Measurements from ENCODE around the gene CNTN2. TPM values are rescaled to one million over a fixed set of nuclear protein-coding genes. Genes with fewer than 3 reads are reported as not detected.
A peak's percentile ranks its signal among the peaks of the same experiment; 100 is the strongest.

The CNTN2 gene
- total RNA-seq, 4 donors from 2014 or later = 1.4 to 6.7 (median 1.8) TPM

GRCh38 chr1:205060746-205061145, 17.7 kb downstream of the CNTN2 start:
- intact Hi-C loops (cut with DNase I; ENCODE audit: low total_unique reads) = loop anchor here (5.0 kb wide), 1 partner anchor 73 kb away; no protein-coding TSS in a partner anchor
- 89 to 95% methylated on average over 4 to 10 of the region's 10 CpGs for WGBS, 2 donors (ENCODE audit: low coverage in 1 of 2)

GRCh38 chr1:205061227-205061626, 18.2 kb downstream of the CNTN2 start:
- Histone ChIP-seq H3K4me3 (no peak overlapping the region), H3K27ac (no peak overlapping the region), H3K36me3 (no peaks in the 10 kb centered on the region), H3K27me3 (no peaks in the 10 kb centered on the region), H3K4me1 (peaks cover 0 to 6% (median 3%) of the 10 kb centered on the region in 4 donors), H3K9me3 (no peaks in the 10 kb centered on the region)
- in situ Hi-C loops (cut with MboI; ENCODE audit: low pct_ligation_motif_present in 1 of 4, low pct_unique_long_range_greater_than_20kb in 1 of 4, low sequenced_read_pairs in 3 of 4) (no loop called here), intact Hi-C loops (cut with DNase I; ENCODE audit: low total_unique reads) (loop anchor here (5.0 kb wide), 1 partner anchor 74 kb away; no protein-coding TSS in a partner anchor)
- no peak for DNase-seq
- TF ChIP-seq POLR2AphosphoS5 (IDR thresholded peaks at IDR 0.05) (no peak), POLR2A (IDR thresholded peaks at IDR 0.05) (no peak), CTCF (IDR thresholded peaks at IDR 0.05) (no peak), EP300 (IDR thresholded peaks at IDR 0.05; ENCODE audit: low read depth) (no peak)
- WGBS, 2 donors (ENCODE audit: low coverage in 1 of 2) = 81 to 100% methylated on average over 4 to 13 of the region's 14 CpGs

More at GRCh38 chr1:205060746-205061145, 17.7 kb downstream of the CNTN2 start:
- DNase-seq = no peak
- no peaks in the 10 kb centered on the region for H3K27me3 ChIP-seq
- no peak overlapping the region for H3K27ac ChIP-seq
- H3K4me3 ChIP-seq = no peak overlapping the region
- peaks cover 0 to 6% (median 3%) of the 10 kb centered on the region in 4 donors for H3K4me1 ChIP-seq
- TF ChIP-seq POLR2A (IDR thresholded peaks at IDR 0.05) = no peak
- TF ChIP-seq POLR2AphosphoS5 (IDR thresholded peaks at IDR 0.05) = no peak
- no peak for TF ChIP-seq EP300 (IDR thresholded peaks at IDR 0.05; ENCODE audit: low read depth)
- TF ChIP-seq CTCF (IDR thresholded peaks at IDR 0.05) = no peak
- no peaks in the 10 kb centered on the region for H3K9me3 ChIP-seq
- in situ Hi-C loops (cut with MboI; ENCODE audit: low pct_ligation_motif_present in 1 of 4, low pct_unique_long_range_greater_than_20kb in 1 of 4, low sequenced_read_pairs in 3 of 4) = no loop called here
- no peaks in the 10 kb centered on the region for H3K36me3 ChIP-seq

- in situ Hi-C loops (cut with MboI; ENCODE audit: low pct_ligation_motif_present in 1 of 4, low pct_unique_long_range_greater_than_20kb in 1 of 4, low sequenced_read_pairs in 3 of 4) = no loop called here
- no peaks in the 10 kb centered on the region for H3K36me3 ChIP-seq
Observed at GRCh38 chr1:205061665-205062069, 18.7 kb downstream of the CNTN2 start.

GRCh38 chr1:205062319-205062718, 19.3 kb downstream of the CNTN2 start:
- H3K27ac ChIP-seq = no peak overlapping the region
- in situ Hi-C loops (cut with MboI; ENCODE audit: low pct_ligation_motif_present in 1 of 4, low pct_unique_long_range_greater_than_20kb in 1 of 4, low sequenced_read_pairs in 3 of 4) (no loop called here), intact Hi-C loops (cut with DNase I; ENCODE audit: low total_unique reads) (loop anchor here (5.0 kb wide), 1 partner anchor 75 kb away; no protein-coding TSS in a partner anchor)
- H3K4me3 ChIP-seq = no peak overlapping the region
- TF ChIP-seq POLR2A (IDR thresholded peaks at IDR 0.05) (no peak), POLR2AphosphoS5 (IDR thresholded peaks at IDR 0.05) (no peak), CTCF (IDR thresholded peaks at IDR 0.05) (no peak), EP300 (IDR thresholded peaks at IDR 0.05; ENCODE audit: low read depth) (no peak)
- WGBS, 2 donors (ENCODE audit: low coverage in 1 of 2) = 90% methylated on average over 8 of the region's 8 CpGs; no CpG with 5 or more reads in 1 of the 2 donors
- DNase-seq = no peak
- peaks cover 0 to 6% (median 3%) of the 10 kb centered on the region in 4 donors for H3K4me1 ChIP-seq
- no peaks in the 10 kb centered on the region for H3K27me3 ChIP-seq
- H3K9me3 ChIP-seq = no peaks in the 10 kb centered on the region
- H3K36me3 ChIP-seq = no peaks in the 10 kb centered on the region

More at GRCh38 chr1:205061665-205062069, 18.7 kb downstream of the CNTN2 start:
- Histone ChIP-seq H3K27me3 (no peaks in the 10 kb centered on the region), H3K27ac (no peak overlapping the region), H3K4me3 (no peak overlapping the region), H3K9me3 (no peaks in the 10 kb centered on the region), H3K4me1 (peaks cover 0 to 6% (median 3%) of the 10 kb centered on the region in 4 donors)
- peak; percentile 64 for DNase-seq
- intact Hi-C loops (cut with DNase I; ENCODE audit: low total_unique reads) = loop anchor here (5.0 kb wide), 1 partner anchor 74 kb away; no protein-coding TSS in a partner anchor
- 44% methylated on average over 13 of the region's 13 CpGs; no CpG with 5 or more reads in 1 of the 2 donors for WGBS, 2 donors (ENCODE audit: low coverage in 1 of 2)
- TF ChIP-seq POLR2AphosphoS5 (IDR thresholded peaks at IDR 0.05) (no peak), POLR2A (IDR thresholded peaks at IDR 0.05) (no peak), CTCF (IDR thresholded peaks at IDR 0.05) (peak; percentile 73 to 81 (median 78)), EP300 (IDR thresholded peaks at IDR 0.05; ENCODE audit: low read depth) (no peak)
